HG03469 (cell line): ENCODE data around the gene SOX12.
"Not testable (repeated sequence)": the region's sequence is repeated elsewhere in the genome, so short reads cannot be mapped to it uniquely, and the experiment has no call there.

Experiments used
- ATAC-seq: cut with Tn5 transposase; IDR thresholded peaks from one replicate; pipeline ENCODE4 v1.9.1; 2021; ENCODE audit warnings: mild to moderate bottlenecking, moderate library complexity, moderate number of reproducible peaks; ENCODE audit not compliant: unreplicated experiment

SOX12 gene

DNA sequence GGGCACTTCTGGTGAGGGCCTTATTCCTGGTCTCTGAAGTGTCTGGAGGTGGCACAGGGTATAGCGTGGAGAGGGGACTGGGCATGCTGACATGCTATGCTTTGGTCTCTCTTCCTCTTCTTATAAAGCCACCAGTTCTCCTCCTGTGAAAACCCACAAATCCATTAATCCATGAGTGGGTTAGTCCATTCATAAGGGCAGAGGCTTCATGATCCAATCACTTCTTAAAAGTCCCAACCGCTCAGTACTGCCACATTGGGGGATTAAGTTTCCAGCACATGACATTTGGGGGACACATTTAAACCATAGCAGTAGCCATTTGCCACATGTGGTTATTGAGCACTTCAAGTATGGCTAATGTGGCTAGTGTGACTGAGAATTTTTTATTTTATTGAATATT is 51.4 kb downstream of the SOX12 start:
- ATAC-seq: no peak

GRCh38 chr20:377578-377977 is 52.2 kb downstream of the SOX12 start:
- not testable (repeated sequence) for ATAC-seq

GRCh38 chr20:378961-379336 is 53.6 kb downstream of the SOX12 start:
- ATAC-seq: no peak
